Breast epithelium (tissue), 3 donors: ENCODE data around the gene NUP98.

Experiments
- CTCF ChIP-seq, 3 donors: fragments of 450-650 bp; IDR thresholded peaks; one replicate each; pipeline ENCODE4 v1.5.1; 2016 to 2017; ENCODE audit warnings: antibody characterized with exemption in 3 of 3, mild to moderate bottlenecking in 3 of 3, moderate library complexity in 3 of 3
- POLR2AphosphoS5 ChIP-seq, 3 donors: sonication (generic); formaldehyde crosslinking; IDR thresholded peaks; one replicate each; pipeline ENCODE4 v1.6.1; 2017; ENCODE audit warnings: antibody characterized with exemption in 3 of 3

GRCh38 chr11:3736816-3737215, 60.5 kb downstream of the NUP98 start:
- TF ChIP-seq POLR2AphosphoS5 (IDR thresholded peaks at IDR 0.05) (no peak), CTCF (IDR thresholded peaks at IDR 0.05) (no peak)
